ENCODE measurements around the gene WDR87.
A peak's percentile ranks its signal among the peaks of the same experiment; 100 is the strongest.

WDR87 gene

DNA sequence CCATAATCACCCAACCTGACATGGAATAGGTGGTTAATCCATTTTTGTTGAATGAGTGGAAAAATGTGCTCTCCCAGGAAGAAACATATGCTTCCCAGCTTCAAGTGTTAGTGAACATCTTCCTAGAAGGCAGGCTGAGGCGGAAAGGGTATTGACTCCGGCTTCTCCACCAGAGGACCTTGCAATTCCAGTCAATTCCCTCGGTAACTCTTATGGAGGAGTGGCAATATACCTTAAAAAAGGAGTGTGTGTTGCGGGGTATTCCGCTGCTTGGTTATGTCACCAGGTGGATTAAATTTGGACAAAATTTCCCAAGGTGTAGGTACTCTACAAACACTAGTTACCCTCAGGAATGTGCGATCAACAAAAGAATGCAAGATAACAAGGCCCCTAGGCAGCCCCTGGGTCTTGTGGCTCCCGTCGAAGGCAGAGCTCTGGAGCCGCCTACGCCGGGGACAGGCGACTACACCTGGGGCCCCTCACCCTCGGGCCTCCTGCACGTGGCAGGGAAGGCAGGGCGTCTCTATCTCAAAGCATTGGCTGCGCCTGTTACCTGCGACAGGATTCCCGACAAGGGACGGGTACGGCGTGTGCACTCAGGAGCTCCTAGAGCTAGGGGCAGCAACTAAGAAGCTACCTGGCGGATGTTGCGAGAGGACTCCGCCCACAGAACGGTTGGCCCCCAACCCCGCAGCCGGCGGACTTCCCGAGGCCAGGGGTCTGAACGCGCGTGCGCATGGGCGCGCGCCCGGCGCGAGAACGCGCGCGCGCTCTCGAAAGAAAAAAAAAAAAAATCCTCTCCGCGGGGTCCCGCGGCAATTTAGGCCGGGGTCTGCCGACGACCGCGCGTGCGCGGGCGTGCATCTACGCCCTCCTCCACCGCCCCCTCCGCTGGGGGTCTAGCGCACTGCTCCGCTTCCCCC lies at the start of gene WDR87:
Gene WDR87, minus strand, starts transcription at position 649 of the 923 bp plus-strand sequence. CDS start 8,355 bp downstream, outside the sequence.
- DNase-seq = peak; percentile 21

DNA sequence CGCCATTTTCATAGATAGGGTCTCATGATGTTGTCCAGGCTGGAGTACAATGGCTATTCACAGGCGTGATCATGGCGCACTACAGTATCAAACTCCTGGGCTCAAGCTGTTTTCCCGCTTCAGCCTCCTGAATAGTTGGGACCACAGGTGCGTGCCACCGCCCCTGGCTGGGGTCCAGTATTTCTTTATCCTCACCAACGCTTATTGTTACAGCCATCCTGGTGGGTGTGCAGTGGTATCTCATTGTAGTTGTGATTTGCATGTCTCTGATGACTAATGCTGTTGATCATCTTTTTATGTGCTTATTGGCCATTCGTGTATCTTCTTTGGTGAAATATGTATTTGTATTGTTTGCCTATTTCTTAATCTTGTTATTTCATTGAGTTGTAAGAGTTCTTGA lies 49.6 kb upstream of the WDR87 start:
- DNase-seq = no peak

DNA sequence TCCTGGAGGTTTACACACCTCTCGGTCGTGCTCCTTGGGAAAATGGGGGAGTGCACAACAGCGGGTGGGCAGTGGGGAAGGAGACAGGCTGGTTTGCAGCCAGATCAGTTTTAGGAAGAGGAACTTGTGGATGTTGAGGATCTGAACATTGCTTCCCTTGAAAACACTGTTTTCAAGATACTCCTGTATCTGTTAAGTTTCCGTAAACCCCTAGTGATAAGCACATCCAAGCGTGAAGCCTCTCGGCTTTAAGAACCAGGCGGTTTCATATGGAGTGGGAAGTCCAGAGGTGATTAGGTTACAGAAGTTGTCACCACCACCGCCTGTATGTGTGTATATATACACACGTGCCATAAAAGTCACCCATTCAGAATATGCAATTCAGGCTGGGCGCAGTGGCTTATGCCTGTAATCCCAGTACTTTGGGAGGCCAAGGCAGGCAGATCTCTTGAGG lies 48.1 kb upstream of the WDR87 start:
- DNase-seq = no peak

DNA sequence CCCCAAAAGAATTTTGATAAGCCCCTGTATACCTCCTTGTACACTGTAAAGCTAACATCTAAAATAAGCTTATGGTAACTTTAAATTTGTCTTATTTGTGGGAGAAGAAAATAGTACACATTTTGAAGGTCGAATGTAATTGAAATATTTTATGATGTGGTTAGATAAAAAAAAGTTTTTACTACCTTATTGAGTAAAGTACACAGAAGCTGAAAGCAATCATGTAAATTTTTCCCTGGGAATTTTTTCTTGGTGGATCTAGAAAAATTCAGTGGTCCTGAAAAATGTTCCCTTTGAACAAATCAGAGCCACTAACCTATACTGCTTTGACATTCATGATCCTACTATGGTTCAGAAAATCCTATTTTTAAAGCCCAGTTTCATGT lies 47.5 kb upstream of the WDR87 start:
- no peak for DNase-seq

DNA sequence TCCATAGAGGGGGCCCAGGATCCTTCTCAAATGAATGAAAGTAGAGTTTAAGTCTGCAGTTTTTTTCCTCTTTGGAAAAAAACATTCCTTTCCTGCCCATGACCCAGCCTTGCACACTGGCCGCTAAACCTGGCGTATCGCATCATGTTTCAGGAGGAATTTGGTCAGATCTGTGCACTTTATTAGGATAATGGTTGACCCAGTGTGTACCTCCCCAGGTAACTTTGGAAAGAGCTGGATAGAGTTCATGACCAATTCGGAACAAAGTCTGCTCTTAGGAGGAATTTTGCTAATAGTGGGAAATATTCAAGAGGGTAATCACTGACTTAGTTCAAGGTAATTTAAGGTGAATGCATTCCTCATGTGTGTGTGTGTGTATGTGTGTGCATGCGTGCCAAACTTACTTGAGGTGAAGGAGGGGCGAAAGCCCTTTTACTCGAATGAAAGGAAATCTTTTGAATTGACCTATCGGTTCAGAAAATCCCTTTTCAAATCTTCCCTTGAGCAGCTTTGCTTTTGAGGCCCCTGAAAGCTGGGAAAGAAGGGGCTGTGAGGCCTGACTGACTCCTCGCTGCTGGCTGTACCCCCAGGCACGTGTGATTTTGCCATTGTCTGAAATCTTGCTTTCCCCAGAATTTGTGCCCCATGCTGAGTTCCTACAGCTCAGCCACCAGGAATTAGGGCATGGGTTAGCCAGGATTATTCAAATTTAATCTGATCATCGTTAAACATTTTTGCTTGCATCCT lies 47.0 kb upstream of the WDR87 start:
- no peak for DNase-seq

DNA sequence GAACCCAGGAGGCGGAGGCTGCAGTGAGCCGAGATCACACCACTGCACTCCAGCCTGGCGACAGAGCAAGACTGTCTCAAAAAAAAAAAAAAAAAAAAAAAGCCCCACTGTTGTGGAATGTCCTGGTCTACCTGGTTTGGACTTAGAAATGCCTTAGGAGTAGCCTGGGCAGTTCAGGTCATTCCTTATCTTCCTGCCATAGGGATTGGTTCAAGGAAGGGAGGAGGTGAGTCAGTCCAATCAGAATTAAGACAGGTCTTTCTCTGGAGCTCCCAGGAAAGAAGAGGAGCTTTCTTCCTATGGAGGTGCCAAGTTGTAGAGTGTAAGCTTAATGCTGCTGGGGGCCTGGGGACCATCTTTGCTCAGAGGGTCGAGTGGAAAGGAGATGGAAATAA lies 45.4 kb upstream of the WDR87 start:
- no peak for DNase-seq

DNA sequence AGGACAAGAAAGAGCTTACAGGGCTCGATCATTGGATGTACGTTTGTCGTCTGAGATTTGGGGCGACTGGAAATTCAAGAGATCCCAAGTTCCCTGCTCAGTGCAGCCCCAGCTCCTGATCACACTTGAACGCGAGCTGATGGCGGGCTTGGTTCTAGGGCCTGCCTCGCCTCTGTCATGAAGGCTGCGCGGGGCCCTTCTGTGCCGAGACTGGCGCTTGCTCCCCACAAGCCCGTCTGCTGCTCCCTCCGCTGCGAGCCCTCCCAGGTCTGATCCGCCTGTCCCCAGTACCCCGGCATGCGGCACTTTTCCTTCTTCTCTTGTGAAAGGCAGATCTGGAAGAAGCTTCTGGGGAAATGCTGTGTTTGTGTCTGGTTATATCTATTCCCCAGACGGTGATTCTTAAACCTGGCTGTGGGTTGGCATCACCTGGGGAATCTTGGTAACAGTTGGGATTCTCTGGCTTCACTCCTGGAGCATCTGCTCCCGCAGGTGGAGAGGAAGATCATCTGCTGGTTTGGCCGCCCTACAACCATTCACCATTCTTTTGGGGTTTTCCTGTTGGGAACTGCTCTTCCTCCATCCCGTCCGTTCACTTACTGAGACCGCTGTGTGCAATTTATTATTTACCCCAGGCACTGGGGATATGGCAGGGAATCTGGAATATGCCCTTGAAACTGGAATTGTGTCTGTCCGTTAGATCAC lies 44.2 kb upstream of the WDR87 start:
- DNase-seq = no peak

DNA sequence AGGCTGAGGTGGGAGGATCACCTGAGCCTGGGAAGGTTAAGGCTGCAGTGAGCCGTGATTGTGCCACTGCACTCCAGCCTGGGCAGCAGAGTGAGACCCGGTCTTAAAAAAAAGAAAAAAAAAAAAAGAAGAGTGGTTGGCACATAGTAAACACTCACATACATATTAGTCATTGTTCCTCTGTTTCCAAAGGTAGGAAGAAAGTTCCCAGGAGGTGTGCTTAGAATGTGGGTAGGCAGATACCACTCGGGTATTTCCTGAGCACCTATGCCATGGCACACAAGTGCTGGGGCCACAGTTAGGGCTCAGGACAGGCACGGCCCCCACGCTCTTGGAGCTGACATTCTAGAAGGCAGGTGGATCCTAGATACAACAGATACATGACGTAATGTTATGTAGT lies 42.0 kb upstream of the WDR87 start:
- no peak for DNase-seq

DNA sequence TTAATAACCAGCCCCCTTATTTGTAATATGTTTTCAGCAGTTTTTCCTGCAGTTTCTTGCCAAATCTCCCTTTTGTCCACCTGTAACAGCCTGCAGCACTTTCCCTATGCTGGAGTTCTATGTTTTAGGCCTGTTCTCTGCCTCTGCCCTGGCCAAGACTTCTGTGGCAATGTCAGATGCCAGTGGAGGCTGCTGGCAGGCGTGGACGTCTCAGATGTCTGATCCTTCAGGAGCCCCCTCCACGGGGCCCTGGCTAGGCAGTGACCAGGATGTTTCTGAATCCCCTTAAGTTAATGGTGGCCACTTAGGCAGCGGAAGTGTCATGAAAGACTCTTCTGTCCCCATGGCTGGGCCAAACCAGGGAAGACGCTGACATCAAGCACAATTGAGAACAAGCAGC lies 41.4 kb upstream of the WDR87 start:
- DNase-seq = no peak

DNA sequence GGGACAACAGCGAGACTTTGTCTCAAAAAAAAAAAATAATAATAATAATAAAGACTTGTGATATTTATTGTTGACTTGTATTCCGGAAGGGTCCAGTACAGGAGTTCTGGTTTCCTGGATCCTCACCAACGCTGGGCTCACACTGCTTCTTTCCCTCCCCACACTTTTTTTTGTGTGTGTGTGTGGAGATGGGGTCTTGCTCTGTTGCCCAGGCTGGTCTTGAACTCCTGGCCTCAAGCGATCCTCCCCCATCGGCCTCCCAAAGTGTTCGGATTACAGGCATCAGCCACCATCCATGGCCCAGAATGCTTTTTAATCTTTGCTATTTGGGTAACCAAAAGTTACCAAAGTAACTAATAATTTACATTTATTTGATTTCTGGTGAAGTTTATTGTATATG lies 39.7 kb upstream of the WDR87 start:
- no peak for DNase-seq

DNA sequence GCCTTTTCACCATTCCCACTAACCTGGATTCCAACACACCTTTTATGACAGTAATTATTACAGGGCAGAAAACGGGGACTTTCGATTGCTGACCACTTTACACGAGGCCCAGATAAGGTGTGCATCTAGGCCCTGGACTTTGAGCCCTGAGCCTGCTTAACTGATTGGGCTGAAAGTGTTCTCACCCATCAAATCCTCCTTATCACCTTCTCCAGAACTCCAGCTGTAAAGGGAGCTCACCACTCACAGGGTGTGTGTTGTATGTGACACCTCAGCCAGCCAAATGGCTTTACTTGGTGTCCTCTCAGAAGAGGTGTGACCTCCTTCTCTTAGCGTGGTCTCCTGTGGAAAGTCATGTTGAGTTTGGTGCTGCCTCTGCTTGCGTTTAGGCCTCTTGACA lies 37.1 kb upstream of the WDR87 start:
- no peak for DNase-seq

DNA sequence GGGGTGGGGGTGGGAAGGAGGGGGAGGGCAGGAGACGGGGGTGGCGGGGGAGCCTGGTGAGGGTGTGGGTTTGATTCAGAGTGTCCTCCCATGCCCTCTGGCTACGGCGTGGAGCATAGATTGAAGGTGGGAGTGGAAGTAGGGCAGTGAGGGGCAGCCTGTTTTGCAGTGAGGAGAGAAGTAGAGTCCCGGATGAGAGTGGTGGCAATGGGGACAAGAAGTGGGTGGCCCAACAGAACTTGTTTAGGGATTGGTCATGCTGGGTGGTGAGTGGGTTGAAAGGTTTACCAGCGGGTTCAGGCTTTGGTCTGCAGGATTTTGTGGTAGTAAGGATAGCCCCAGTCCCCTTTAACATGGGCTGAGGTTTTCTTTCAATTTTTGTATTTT lies 36.1 kb upstream of the WDR87 start:
- DNase-seq = no peak

DNA sequence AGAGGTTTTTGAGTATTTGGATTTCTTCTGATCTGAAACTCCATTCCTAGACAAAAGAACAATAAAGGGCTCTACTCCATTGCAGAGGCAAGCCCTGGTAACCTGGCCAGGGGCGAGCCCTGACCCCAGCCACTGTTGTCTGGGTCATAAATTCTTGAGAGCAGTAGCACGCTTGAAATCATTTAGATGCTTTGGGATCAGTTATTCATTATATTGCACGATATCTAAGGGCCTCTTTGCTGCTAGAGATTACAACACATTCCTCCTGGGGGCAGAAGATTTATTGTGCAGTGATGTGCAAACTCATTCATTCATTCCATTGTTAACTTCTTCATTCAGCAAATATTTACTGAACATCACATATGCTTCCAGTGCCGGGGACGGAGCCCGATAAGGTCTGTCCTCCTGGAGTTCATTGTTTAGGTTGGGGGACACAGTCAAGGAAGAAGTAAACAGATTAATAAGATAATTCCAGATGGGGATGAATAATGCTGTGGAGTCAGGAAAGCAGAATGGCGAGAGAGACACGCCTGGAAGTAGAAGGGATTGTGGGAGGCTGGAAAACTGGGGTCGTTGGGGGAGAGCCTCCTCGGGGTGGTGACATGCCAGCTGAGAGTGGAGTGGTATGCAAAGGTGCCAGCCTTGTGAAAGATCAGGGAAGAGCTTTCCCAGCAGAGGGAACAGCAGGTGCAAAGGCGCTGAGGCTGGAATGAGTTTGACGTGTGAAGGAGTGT lies 35.6 kb upstream of the WDR87 start:
- no peak for DNase-seq

DNA sequence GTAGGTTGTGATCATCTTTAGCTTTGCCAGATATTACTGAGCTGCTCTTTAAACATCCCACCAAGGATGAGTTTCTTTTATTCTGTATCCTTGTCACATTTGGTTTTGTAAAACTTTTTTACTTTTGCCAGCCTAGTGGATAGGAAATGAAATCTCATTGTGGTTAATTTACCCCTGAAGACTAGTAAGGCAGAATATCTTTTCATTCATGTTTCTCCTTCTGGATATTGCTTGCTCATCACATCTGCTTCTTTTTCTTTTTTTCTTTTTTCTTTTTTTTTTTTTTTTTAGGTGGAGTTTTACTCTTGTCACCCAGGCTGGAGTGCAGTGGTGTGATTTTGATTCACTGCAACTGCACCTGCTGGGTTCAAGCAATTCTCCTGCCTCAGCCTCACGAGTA lies 32.0 kb upstream of the WDR87 start:
- no peak for DNase-seq

DNA sequence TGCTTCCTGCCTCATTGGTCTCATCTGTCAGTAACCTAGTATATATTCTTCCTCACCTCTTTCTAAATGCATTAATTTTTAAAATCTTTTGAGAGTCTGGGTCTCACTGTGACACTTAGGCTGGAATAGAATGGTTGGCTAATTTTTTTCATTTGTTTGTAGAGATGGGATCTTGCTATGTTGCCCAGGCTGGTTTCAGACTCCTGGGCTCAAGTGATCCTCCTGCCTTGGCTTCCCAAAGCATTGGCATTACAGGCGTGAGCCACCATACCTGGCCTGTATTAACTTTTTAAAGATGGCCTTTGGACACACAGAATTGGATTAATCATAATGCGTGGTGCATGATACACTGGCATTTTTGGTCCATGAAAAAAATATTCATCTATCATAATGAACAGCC lies 30.5 kb upstream of the WDR87 start:
- no peak for DNase-seq

DNA sequence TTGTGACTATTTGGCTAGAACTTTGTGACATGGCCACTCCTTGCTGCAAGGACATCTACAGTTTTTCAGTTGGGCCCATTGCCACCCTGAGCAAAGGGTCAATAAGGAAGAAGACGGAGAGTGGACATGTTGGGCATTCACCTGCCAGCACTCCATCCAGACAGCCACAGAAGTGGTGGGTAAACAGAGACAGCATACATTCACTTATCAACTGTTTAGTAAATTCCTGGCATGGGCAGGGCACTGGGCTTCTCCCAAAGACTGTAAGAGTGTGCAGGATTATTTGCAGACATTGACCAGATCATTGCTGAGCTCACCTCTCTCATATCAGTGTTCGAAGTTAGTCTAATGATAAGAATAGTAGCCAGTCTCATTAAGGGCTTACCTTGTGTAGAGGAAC lies 29.8 kb upstream of the WDR87 start:
- no peak for DNase-seq

DNA sequence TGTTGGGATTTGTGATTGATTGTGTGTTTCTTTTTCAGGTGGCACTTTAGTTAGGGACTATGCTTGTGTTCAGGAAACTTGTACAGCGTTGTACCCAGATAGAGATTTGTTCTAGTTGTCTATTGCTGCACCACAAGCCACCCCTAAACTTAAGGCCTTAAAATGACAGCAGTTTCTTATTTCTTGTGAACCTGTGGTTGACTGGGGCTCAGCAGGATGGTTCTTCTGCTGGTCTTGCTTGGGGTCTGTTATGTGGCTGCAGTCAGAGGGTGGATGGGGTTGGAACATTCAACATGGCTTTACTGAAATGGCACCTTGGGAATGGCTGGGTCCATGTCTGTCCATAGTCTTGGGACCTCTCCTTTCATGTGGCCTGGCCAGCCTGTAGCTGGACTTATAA lies 28.9 kb upstream of the WDR87 start:
- no peak for DNase-seq

DNA sequence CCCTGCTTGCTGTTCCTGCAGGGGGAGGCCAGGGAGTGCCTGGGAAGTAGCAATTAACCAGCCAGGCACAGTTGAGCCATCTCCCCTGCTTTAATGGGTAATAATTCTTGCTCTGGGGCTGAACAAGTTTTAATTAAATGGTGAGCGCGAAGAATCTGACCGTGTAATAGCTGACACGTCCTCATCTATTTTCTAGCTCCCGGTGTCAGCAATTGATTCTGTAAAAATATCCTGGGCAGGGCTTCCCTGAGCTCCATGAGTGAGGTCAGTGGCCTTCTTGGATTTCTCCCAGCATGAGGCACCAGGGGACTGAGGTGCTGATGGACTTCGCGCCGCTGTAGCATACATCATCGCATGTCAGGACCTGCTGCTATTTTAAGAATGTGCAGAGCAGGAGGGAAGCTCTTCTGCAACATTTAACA lies 27.6 kb upstream of the WDR87 start:
- DNase-seq = no peak

DNA sequence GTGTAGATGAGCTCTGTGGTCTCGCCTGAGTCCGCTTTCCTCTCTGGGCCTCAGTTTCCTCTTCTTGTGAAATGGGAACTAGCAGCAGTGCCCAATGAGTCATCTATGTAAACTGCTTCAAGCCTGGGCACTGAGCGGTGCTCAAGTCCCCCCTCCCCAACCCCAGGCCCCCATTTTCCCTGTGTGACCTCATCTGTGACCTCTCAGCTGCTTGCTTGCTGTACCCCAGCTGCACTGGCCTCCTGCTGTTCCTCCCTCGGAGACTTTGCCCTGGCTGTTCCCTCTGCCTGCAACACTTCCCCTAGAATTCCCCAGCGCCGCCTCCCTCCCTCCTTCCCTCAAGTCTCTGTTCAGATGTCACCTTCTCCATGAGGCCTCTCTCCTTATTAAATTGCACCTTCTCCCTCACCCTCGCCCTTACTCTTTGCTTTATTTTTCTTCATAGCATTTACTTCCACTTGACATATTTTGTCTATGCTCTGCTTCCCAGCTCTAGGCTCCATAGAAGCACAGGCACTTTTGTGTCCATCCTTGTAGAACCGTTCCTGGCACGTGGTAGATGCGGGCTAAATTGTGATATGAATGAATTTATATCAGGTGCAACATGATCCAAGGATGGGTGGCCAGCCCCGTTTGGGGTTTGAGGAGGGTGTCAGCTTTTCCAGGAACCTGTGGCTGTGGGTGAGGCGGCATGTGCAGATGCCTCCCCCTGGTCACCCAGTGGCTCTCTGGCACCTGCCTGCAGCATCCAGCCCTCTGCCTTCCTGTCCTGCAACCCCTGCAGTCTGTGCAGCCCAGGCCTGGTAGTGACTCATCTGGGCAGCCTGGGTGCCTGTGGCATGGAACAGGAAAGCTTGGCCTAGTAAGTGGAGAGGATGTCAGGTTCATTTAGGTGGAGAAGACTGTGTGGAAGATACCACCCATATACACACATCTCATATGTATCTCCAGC lies 26.9 kb upstream of the WDR87 start:
- DNase-seq = no peak

DNA sequence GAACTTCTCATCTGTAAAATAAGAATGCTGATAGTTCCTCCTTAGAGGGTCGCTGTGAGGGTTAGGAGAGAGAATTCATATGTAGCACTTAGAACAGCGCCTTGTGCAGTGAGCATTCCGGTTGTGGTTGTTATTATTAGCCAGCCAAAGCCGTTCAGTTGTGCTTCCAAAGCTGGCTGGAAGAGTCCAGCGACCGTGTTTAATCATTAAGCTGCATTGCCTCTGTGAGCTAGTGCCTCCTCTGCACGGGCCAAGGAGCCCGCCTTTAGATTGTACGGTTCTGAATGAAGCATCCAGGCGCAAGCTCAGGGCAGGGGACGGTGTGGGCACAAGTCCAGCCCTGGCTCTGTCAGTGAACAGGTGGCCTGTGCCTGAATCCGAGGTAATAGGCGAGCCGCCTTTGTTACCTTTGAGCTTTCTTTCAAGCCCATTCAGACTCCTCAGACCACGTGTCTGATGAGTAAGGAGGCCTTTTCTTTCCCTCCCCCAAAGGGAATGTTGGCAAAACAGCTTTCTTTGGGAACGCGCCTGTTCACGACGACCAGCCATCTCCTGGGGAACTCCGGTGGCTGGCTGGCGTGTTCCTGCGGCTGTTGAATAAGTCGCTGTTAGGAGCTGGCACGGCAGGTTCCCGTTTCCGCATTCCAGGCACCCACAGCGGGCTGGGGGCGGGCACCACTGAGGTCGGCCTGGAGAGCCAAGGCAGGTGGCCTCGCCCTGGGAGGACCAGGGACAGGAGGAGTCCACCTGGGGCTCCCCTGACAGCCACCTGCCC lies 25.7 kb upstream of the WDR87 start:
- peak; percentile 3 for DNase-seq

DNA sequence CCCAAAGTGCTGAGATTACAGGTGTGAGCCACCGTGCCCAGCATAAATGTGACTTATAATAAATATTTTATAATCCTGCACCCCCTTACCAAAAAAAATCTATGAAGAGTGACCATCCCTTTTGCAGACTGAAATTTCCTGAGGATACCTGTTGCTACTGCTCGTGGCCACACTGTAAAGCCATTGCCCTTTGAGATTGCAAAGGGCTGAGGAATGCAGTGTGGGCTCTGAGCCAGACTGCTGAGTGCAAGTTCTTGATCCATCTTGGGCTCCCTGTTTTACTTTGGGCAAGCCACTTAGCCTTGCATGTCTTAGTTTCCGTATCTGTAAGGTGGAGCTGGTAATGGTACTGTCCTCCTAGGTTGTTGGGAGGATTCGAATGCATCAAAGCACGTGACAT lies 24.0 kb upstream of the WDR87 start:
- DNase-seq = no peak

All from stimulated activated CD4-positive, alpha-beta T cell treated with anti-CD3 and anti-CD28 coated beads, Interleukin-1b, Interleukin-23, amount 100 ng/mL, for 48 hours (primary cell).